Activated CD4-positive, alpha-beta T cell treated with anti-CD3 and anti-CD28 coated beads, Interleukin-2, amount 50 U/mL, for 4 hours (primary cell): Measurements from ENCODE around the gene TROAP.
"Not testable (repeated sequence)": the region's sequence is repeated elsewhere in the genome, so short reads cannot be mapped to it uniquely, and the experiment has no call there.

ENCODE experiments used
- DNase-seq, 2 experiments: peaks; one replicate each; pipeline ENCODE4 v3.0.0-alpha.2; 2020

TROAP gene

GRCh38 chr12:49294804-49295081 lies 28.3 kb upstream of the TROAP start:
- DNase-seq = no peak

- DNase-seq = no peak
Observed at GRCh38 chr12:49295082-49295936, 27.7 kb upstream of the TROAP start, which contains the start of gene PRPH. PRPH (plus strand) TSS chr12:49295147; CDS start chr12:49295201, 54 bp downstream.

- peak; percentile 55 to 57 for DNase-seq
Observed at GRCh38 chr12:49296034-49296835, 26.8 kb upstream of the TROAP start.

GRCh38 chr12:49296836-49297694 lies 26.0 kb upstream of the TROAP start:
- peak; percentile 11 to 12 for DNase-seq

- no peak for DNase-seq
Observed at GRCh38 chr12:49297695-49298060, 25.4 kb upstream of the TROAP start.

- DNase-seq = no peak
Observed at GRCh38 chr12:49298160-49298559, 24.9 kb upstream of the TROAP start.

GRCh38 chr12:49301760-49302159 lies 21.3 kb upstream of the TROAP start:
- DNase-seq = no peak

GRCh38 chr12:49304161-49304560 lies 18.9 kb upstream of the TROAP start:
- no peak for DNase-seq

GRCh38 chr12:49305762-49306510 lies 17.1 kb upstream of the TROAP start:
- DNase-seq = no peak

- no peak for DNase-seq
Observed at GRCh38 chr12:49309386-49309785, 13.7 kb upstream of the TROAP start.

- DNase-seq = not testable (repeated sequence)
Observed at GRCh38 chr12:49310451-49311000, 12.5 kb upstream of the TROAP start.

- DNase-seq = no peak
Observed at GRCh38 chr12:49314811-49315210, 8.2 kb upstream of the TROAP start.

GRCh38 chr12:49317118-49317517 lies 5.9 kb upstream of the TROAP start:
- not testable (repeated sequence) for DNase-seq

GRCh38 chr12:49320411-49321103 lies 2.5 kb upstream of the TROAP start:
- not testable (repeated sequence) for DNase-seq

GRCh38 chr12:49322367-49322707 lies 718 bp upstream of the TROAP start:
- DNase-seq = no peak

GRCh38 chr12:49323524-49324097 lies 556 bp downstream of the TROAP start:
- no peak for DNase-seq

GRCh38 chr12:49325606-49326005 lies 2.6 kb downstream of the TROAP start:
- no peak for DNase-seq

GRCh38 chr12:49327368-49327767 lies 4.3 kb downstream of the TROAP start:
- DNase-seq = no peak

- no peak for DNase-seq
Observed at GRCh38 chr12:49327887-49328286, 4.8 kb downstream of the TROAP start.

GRCh38 chr12:49328816-49329215 lies 5.8 kb downstream of the TROAP start:
- DNase-seq = no peak

- DNase-seq = no peak
Observed at GRCh38 chr12:49330032-49330619, 7.1 kb downstream of the TROAP start.
